ENCODE data around the gene FAR2.
A peak's percentile ranks its signal among the peaks of the same experiment; 100 is the strongest.
"Not testable (repeated sequence)": the region's sequence is repeated elsewhere in the genome, so short reads cannot be mapped to it uniquely, and the experiment has no call there.

The FAR2 gene

GRCh38 chr12:29148911-29149690 is at the start of gene FAR2:
FAR2 (plus strand) TSS chr12:29149278; CDS start chr12:29270450, 121,172 bp downstream.
- no peak for FAIRE-seq

GRCh38 chr12:29102741-29103140 is 46.3 kb upstream of the FAR2 start:
- peak; percentile 12 for FAIRE-seq

GRCh38 chr12:29103539-29103974 is 45.5 kb upstream of the FAR2 start:
- no peak for FAIRE-seq

GRCh38 chr12:29104516-29104915 is 44.6 kb upstream of the FAR2 start:
- no peak for FAIRE-seq

- no peak for FAIRE-seq
Measured at GRCh38 chr12:29110506-29111442, 38.3 kb upstream of the FAR2 start.

- no peak for FAIRE-seq
Measured at GRCh38 chr12:29113101-29113500, 36.0 kb upstream of the FAR2 start.

- FAIRE-seq = no peak
Measured at GRCh38 chr12:29116414-29116813, 32.7 kb upstream of the FAR2 start.

GRCh38 chr12:29131539-29131938 is 17.5 kb upstream of the FAR2 start:
- no peak for FAIRE-seq

GRCh38 chr12:29132316-29132715 is 16.8 kb upstream of the FAR2 start:
- no peak for FAIRE-seq

- FAIRE-seq = no peak
Measured at GRCh38 chr12:29133181-29133580, 15.9 kb upstream of the FAR2 start.

GRCh38 chr12:29133680-29134079 is 15.4 kb upstream of the FAR2 start:
- no peak for FAIRE-seq

GRCh38 chr12:29138256-29138655 is 10.8 kb upstream of the FAR2 start:
- not testable (repeated sequence) for FAIRE-seq

GRCh38 chr12:29138855-29139254 is 10.2 kb upstream of the FAR2 start:
- not testable (repeated sequence) for FAIRE-seq

- no peak for FAIRE-seq
Measured at GRCh38 chr12:29145372-29146170, 3.5 kb upstream of the FAR2 start.

GRCh38 chr12:29146196-29146595 is 2.9 kb upstream of the FAR2 start:
- no peak for FAIRE-seq

GRCh38 chr12:29147731-29148595 is 1.1 kb upstream of the FAR2 start:
- no peak for FAIRE-seq

- no peak for FAIRE-seq
Measured at GRCh38 chr12:29148596-29148910, 525 bp upstream of the FAR2 start.

- FAIRE-seq = no peak
Measured at GRCh38 chr12:29149691-29150281, 708 bp downstream of the FAR2 start.

- no peak for FAIRE-seq
Measured at GRCh38 chr12:29150462-29150861, 1.4 kb downstream of the FAR2 start.

- no peak for FAIRE-seq
Measured at GRCh38 chr12:29152223-29152868, 3.3 kb downstream of the FAR2 start.
